GM19023 (cell line): ENCODE data around the gene IPO5.
"Not testable (repeated sequence)": the region's sequence is repeated elsewhere in the genome, so short reads cannot be mapped to it uniquely, and the experiment has no call there.

Experiments
- ATAC-seq: cut with Tn5 transposase; IDR thresholded peaks from one replicate; pipeline ENCODE4 v1.9.1; 2021; ENCODE audit warnings: mild to moderate bottlenecking, moderate library complexity; ENCODE audit not compliant: unreplicated experiment

The IPO5 gene

GRCh38 chr13:98007001-98007400 is 53.5 kb downstream of the IPO5 start:
- ATAC-seq = no peak

- no peak for ATAC-seq
Measured at GRCh38 chr13:98013241-98013640, 59.8 kb downstream of the IPO5 start.

- no peak for ATAC-seq
Measured at GRCh38 chr13:98014766-98015165, 61.3 kb downstream of the IPO5 start.

GRCh38 chr13:98018293-98018692 is 64.8 kb downstream of the IPO5 start:
- ATAC-seq = no peak

GRCh38 chr13:98019186-98019585 is 65.7 kb downstream of the IPO5 start:
- no peak for ATAC-seq

- ATAC-seq = no peak
Measured at GRCh38 chr13:98020271-98020670, 66.8 kb downstream of the IPO5 start.

- no peak for ATAC-seq
Measured at GRCh38 chr13:98022210-98022609, 68.7 kb downstream of the IPO5 start.

GRCh38 chr13:98025480-98026025 is 72.1 kb downstream of the IPO5 start:
- no peak for ATAC-seq

- ATAC-seq = no peak
Measured at GRCh38 chr13:98026457-98026857, 73.0 kb downstream of the IPO5 start.

GRCh38 chr13:98032168-98032567 is 78.7 kb downstream of the IPO5 start:
- no peak for ATAC-seq

- ATAC-seq = no peak
Measured at GRCh38 chr13:98033277-98034247, 80.1 kb downstream of the IPO5 start.

GRCh38 chr13:98035373-98035772 is 81.9 kb downstream of the IPO5 start:
- no peak for ATAC-seq

- not testable (repeated sequence) for ATAC-seq
Measured at GRCh38 chr13:98036564-98037302, 83.3 kb downstream of the IPO5 start.

- ATAC-seq = no peak
Measured at GRCh38 chr13:98039261-98039660, 85.8 kb downstream of the IPO5 start.

GRCh38 chr13:98039964-98040363 is 86.5 kb downstream of the IPO5 start:
- ATAC-seq = no peak

- ATAC-seq = no peak
Measured at GRCh38 chr13:98041081-98041820, 87.8 kb downstream of the IPO5 start.

- no peak for ATAC-seq
Measured at GRCh38 chr13:98044301-98044700, 90.8 kb downstream of the IPO5 start.

- ATAC-seq = not testable (repeated sequence)
Measured at GRCh38 chr13:98047785-98048184, 94.3 kb downstream of the IPO5 start.

- no peak for ATAC-seq
Measured at GRCh38 chr13:98048265-98048664, 94.8 kb downstream of the IPO5 start.

GRCh38 chr13:98050041-98050466 is 96.6 kb downstream of the IPO5 start:
- ATAC-seq = no peak

- ATAC-seq = no peak
Measured at GRCh38 chr13:98052412-98052811, 98.9 kb downstream of the IPO5 start.
